Measurements from ENCODE around the gene TMEM184B. TPM values are rescaled to one million over a fixed set of nuclear protein-coding genes. Genes with fewer than 3 reads are reported as not detected.
A peak's percentile ranks its signal among the peaks of the same experiment; 100 is the strongest.

The TMEM184B gene
- polyA plus RNA-seq, 2 of the 4 experiments (the other 2 are of a cell fraction): 22.2 to 36.8 TPM

GRCh38 chr22:38262051-38262795 lies 10.6 kb downstream of the TMEM184B start:
- ChIA-PET POLR2A (interaction anchor here (0.6 kb wide), 1 partner anchor 345 kb away, joined by 4 read pairs; no protein-coding TSS in a partner anchor), CTCF (interaction anchor here (1.1 to 1.2 kb wide), 2 partner anchors 9 to 309 kb away, joined by 3 to 5 read pairs; no protein-coding TSS in a partner anchor)
- ATAC-seq (peak; percentile 58 to 84; a peak in 5 of 6 replicates), DNase-seq (ENCODE audit: low read depth in 1 of 2, low spot score in 1 of 2) (no peak), FAIRE-seq (no peak)
- WGBS (ENCODE audit: missing lambda C conversion rate): 83% methylated on average over 20 of the region's 20 CpGs
- Histone ChIP-seq H3K27ac (no peak overlapping the region), H3K4me2 (no peak overlapping the region), H3K9me3 (no peaks in the 10 kb centered on the region), H3K4me1 (0 out of 3 replicates have a peak, but pooled peaks cover 6% of the 10 kb centered on the region), H3K4me3 (no peak overlapping the region)
- TF ChIP-seq TP53 (CRISPR knock-in tag; IDR thresholded peaks at IDR 0.05): no peak
- no peak for TF ChIP-seq POLR2A (IDR thresholded peaks at IDR 0.05; ENCODE audit: low read length)
- no peak for TF ChIP-seq HMGXB4 (CRISPR knock-in tag; IDR thresholded peaks at IDR 0.05; ENCODE audit: borderline replicate concordance)
- TF ChIP-seq RAD21 (conservative IDR thresholded peaks at IDR 0.05 in 1 of 2, IDR thresholded peaks at IDR 0.05 in 1 of 2): peak; percentile 31 to 43; a peak in 3 of 5 replicates
- TF ChIP-seq E2F6 (IDR thresholded peaks at IDR 0.05; ENCODE audit: borderline replicate concordance, low read depth): no peak
- TF ChIP-seq POLR2AphosphoS2 (conservative IDR thresholded peaks at IDR 0.05; ENCODE audit: low read length): no peak
- no peak for TF ChIP-seq EHMT2 (IDR thresholded peaks at IDR 0.05; ENCODE audit: low read depth)
- no peak for TF ChIP-seq EP300 (IDR thresholded peaks at IDR 0.05)
- TF ChIP-seq NFE2L2 (conservative IDR thresholded peaks at IDR 0.05; ENCODE audit: low read length): no peak
- TF ChIP-seq MAX (IDR thresholded peaks at IDR 0.05): no peak
- no peak for TF ChIP-seq REST (IDR thresholded peaks at IDR 0.05)
- TF ChIP-seq ZNF302 (CRISPR knock-in tag; IDR thresholded peaks at IDR 0.05): no peak
- no peak for TF ChIP-seq NPAS2 (CRISPR knock-in tag; IDR thresholded peaks at IDR 0.05; ENCODE audit: borderline replicate concordance)
- no peak for TF ChIP-seq MAFK (IDR thresholded peaks at IDR 0.05; ENCODE audit: partially characterized antibody)
- TF ChIP-seq ZFP36 (IDR thresholded peaks at IDR 0.05; ENCODE audit: borderline replicate concordance, partially characterized antibody): no peak
- peak; percentile 23 for TF ChIP-seq CTCF (IDR thresholded peaks at IDR 0.05)
- TF ChIP-seq CEBPB (IDR thresholded peaks at IDR 0.05): no peak
- no peak for TF ChIP-seq ESRRA (IDR thresholded peaks at IDR 0.05; ENCODE audit: borderline replicate concordance, low read length)
- TF ChIP-seq EHF (CRISPR knock-in tag; IDR thresholded peaks at IDR 0.05): no peak
- TF ChIP-seq ATOH8 (CRISPR knock-in tag; IDR thresholded peaks at IDR 0.05; ENCODE audit: low read depth): no peak
- TF ChIP-seq SMC3 (IDR thresholded peaks at IDR 0.05): peak; percentile 36; the same call in 1 of the 3 replicates
- TF ChIP-seq BCL3 (IDR thresholded peaks at IDR 0.05): no peak
- no peak for TF ChIP-seq RFX5 (IDR thresholded peaks at IDR 0.05)
- TF ChIP-seq CHD4 (IDR thresholded peaks at IDR 0.05; ENCODE audit: borderline replicate concordance): no peak
- no peak for TF ChIP-seq HDAC2 (IDR thresholded peaks at IDR 0.05)
